AG09309 (cell line): ENCODE results near the gene NUBP2.
"Not testable (repeated sequence)": the region's sequence is repeated elsewhere in the genome, so short reads cannot be mapped to it uniquely, and the experiment has no call there.

Source experiments
- DNase-seq: peaks from one replicate; pipeline ENCODE4 v3.0.0-alpha.2; 2010; ENCODE audit warnings: low read depth
- H3K4me3 ChIP-seq: 2 replicates; pipeline ENCODE4 v1.5.1; 2011; ENCODE audit warnings: mild to moderate bottlenecking, low read depth, low read length, moderate library complexity; ENCODE audit not compliant: control insufficient read depth
- TF ChIP-seq, protein P1 (sequence below): IDR thresholded peaks from 2 replicates; pipeline ENCODE4 v1.5.1; 2011; ENCODE audit warnings: mild to moderate bottlenecking, low read depth, low read length, inconsistent platforms; ENCODE audit not compliant: insufficient read depth, control insufficient read depth; ENCODE audit errors: missing control alignments

Gene NUBP2

DNA sequence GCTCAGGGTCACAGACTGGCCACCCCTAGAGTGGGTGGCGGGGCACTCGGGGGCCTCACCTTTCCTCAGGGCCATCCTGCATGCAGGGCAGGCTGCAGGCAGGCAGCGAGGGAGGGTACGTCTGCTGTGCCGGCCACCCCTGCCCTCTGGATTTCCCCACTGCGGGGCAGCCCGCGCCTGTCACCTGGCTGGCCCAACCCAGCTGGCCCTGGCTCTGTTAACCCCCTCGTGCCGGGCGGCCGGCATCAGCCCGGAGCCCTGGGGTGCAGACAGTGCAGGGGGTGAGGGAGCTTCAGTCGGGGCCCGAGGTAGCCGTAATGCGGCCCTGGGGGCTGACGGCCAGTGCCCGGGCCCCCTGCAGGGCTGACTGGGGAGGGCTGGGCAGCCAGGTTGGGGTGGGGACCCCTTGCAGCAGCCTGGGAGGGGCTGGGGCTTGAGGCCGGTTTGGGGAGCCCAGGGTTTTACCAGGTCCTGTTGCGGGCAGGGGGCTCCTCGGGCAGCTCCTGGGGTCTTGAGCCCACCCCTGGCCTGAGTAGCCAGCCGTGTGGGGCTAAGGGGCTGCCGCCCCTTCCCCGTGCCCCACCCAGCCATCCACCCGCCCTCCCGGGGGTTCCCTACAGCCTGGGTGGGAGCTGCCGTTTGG is 10.9 kb downstream of the NUBP2 start, which contains the start of gene IGFALS:
Gene IGFALS, minus strand, starts transcription at position 128 of the 643 bp plus-strand sequence. Its CDS starts 53 bp downstream, at position 75.
- no peak within 1 kb of the TSS for H3K4me3 ChIP-seq
- TF ChIP-seq, protein P1, sequence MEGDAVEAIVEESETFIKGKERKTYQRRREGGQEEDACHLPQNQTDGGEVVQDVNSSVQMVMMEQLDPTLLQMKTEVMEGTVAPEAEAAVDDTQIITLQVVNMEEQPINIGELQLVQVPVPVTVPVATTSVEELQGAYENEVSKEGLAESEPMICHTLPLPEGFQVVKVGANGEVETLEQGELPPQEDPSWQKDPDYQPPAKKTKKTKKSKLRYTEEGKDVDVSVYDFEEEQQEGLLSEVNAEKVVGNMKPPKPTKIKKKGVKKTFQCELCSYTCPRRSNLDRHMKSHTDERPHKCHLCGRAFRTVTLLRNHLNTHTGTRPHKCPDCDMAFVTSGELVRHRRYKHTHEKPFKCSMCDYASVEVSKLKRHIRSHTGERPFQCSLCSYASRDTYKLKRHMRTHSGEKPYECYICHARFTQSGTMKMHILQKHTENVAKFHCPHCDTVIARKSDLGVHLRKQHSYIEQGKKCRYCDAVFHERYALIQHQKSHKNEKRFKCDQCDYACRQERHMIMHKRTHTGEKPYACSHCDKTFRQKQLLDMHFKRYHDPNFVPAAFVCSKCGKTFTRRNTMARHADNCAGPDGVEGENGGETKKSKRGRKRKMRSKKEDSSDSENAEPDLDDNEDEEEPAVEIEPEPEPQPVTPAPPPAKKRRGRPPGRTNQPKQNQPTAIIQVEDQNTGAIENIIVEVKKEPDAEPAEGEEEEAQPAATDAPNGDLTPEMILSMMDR = no peak
- DNase-seq = no peak

DNA sequence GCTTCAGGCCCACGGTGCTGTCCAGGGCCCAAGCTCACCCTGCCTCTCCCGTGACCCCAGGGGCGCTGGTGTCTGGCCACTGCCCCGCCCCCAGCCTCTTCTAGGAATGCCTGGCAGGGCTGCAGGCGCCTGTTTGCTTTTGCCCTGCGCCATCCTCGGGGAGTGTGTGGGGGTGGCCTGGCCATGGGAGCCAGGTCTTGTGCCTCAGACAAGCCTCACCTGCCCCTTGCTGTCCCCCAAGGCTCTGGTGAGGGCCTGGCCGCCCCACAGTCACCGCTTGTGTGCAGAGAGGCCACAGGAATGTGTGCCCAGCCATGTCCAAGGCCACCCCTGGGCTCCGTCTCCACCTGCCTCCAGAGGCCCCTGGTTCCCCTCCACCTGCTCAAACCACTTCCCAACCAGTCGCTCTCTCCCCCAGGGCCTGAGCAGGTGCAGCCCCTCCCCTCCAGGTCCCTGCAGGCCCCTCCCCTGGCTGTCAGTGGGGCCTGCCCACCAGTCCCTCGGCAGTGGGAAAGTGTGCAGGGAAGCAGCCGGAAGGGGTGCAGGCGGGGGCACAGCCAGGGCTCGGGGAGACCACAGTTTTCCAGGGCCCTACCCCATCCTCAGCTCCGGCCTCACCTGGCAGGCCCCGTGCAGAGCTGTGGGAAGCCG is 11.6 kb downstream of the NUBP2 start:
- no peak overlapping the region for H3K4me3 ChIP-seq
- TF ChIP-seq, protein P1 = no peak
- no peak for DNase-seq

- TF ChIP-seq, protein P1 = no peak
- no peak overlapping the region for H3K4me3 ChIP-seq
- no peak for DNase-seq
Measured at GRCh38 chr16:1794908-1795666, 12.3 kb downstream of the NUBP2 start.

DNA sequence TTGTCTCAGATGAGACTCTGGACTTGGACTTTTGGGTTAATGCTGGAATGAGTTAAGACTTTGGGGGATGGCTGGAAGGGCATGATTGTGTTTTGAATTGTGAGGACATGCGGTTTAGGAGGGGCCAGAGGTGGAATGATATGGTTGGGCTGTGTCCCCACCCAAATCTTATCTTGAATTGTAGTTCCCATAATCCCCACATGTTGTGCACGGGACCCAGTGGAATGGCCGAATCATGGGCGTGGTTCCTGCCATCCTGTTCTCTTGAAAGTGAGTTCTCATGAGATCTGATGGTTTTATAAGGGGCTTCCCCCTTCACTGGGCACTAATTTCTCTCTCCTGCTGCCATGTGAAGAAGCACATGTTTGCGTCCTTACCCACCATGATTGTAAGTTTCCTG is 16.5 kb downstream of the NUBP2 start:
- DNase-seq, H3K4me3 ChIP-seq: not testable (repeated sequence)

DNA sequence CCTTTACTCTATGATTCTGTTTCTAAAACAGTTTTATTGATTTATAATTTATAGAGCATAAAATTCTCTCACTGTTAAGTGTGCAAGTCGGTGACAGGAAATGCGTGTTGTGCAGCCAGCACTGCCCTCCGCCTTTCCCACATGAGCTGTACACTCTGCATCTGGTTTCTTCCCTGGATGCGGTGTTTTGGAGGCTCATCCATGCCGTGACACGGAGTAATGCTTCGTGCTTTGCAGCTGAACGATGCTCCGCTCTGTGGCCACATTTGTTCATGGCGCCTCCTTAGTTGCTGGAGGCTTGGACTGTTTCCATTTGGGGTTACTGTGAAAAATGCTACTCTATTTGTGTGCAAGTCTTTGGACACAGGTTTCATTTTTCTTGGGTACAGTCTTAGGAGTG is 17.9 kb downstream of the NUBP2 start:
- TF ChIP-seq, protein P1 = no peak
- H3K4me3 ChIP-seq = no peak overlapping the region
- no peak for DNase-seq

- TF ChIP-seq, protein P1 = no peak
- H3K4me3 ChIP-seq = no peak overlapping the region
Measured at GRCh38 chr16:1807626-1808025, 24.9 kb downstream of the NUBP2 start.

GRCh38 chr16:1808691-1809090 is 25.9 kb downstream of the NUBP2 start:
- TF ChIP-seq, protein P1 = no peak
- no peak for DNase-seq
- H3K4me3 ChIP-seq = no peak overlapping the region

More at GRCh38 chr16:1807626-1808025, 24.9 kb downstream of the NUBP2 start:
- DNase-seq = no peak
